ENCODE data around the gene PRSS53.

PRSS53 gene

DNA sequence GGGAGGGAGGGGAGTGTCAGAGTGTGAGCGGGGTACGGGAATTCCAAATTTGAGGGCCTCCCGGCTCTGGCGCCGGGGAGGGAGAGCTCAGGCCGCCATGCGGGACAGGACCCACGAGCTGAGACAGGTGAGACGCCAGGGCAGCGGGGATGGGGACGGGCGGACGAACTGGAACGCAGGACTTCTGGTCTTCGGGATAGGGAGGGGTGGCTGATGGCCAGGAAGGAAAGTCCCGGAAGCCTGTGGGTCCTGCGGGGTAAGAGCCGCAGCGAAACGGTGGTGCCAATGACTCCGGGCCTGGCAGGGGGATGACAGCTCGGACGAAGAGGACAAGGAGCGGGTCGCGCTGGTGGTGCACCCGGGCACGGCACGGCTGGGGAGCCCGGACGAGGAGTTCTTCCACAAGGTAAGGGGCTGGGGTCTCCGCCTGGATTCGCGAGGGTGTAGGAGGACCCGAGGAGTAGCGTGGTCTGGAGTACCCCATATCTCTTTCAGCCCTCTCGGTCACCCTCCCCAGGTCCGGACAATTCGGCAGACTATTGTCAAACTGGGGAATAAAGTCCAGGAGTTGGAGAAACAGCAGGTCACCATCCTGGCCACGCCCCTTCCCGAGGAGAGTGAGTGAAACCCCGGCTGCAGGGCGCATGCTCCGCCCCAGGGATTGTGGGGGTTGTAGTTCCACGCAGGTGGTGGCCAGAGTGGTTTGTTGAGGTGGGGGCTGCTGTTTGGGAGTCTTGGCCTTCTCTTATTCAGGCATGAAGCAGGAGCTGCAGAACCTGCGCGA, 54.8 kb downstream of the PRSS53 start:
- Histone ChIP-seq H3K4me2 (ENCODE audit: insufficient read depth, low read length) (peak overlapping the region; percentile 84), H3K27me3 (ENCODE audit: insufficient read depth, low read length, poor library complexity) (no peaks in the 10 kb centered on the region), H2AFZ (ENCODE audit: low read depth, low read length) (peak overlapping the region; percentile 89), H3K27ac (ENCODE audit: low read length) (peak overlapping the region; percentile 89), H3K9ac (ENCODE audit: low read depth, low read length) (peak overlapping the region; percentile 79), H4K20me1 (ENCODE audit: insufficient read depth, low read length) (no peaks in the 10 kb centered on the region), H3K36me3 (ENCODE audit: insufficient read depth, low read length) (peaks cover 18% of the 10 kb centered on the region), H3K4me3 (ENCODE audit: low read depth in 1 of 2, low read length in 2 of 2) (peak overlapping the region; percentile 78 to 83), H3K79me2 (ENCODE audit: insufficient read depth, low read length) (peaks cover 12% of the 10 kb centered on the region), H3K9me3 (ENCODE audit: insufficient read depth, low read length, severe bottlenecking) (no peaks in the 10 kb centered on the region), H3K4me1 (ENCODE audit: insufficient read depth, low read length) (peaks cover 23% of the 10 kb centered on the region)
- TF ChIP-seq, protein P1, sequence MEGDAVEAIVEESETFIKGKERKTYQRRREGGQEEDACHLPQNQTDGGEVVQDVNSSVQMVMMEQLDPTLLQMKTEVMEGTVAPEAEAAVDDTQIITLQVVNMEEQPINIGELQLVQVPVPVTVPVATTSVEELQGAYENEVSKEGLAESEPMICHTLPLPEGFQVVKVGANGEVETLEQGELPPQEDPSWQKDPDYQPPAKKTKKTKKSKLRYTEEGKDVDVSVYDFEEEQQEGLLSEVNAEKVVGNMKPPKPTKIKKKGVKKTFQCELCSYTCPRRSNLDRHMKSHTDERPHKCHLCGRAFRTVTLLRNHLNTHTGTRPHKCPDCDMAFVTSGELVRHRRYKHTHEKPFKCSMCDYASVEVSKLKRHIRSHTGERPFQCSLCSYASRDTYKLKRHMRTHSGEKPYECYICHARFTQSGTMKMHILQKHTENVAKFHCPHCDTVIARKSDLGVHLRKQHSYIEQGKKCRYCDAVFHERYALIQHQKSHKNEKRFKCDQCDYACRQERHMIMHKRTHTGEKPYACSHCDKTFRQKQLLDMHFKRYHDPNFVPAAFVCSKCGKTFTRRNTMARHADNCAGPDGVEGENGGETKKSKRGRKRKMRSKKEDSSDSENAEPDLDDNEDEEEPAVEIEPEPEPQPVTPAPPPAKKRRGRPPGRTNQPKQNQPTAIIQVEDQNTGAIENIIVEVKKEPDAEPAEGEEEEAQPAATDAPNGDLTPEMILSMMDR (IDR thresholded peaks at IDR 0.05; ENCODE audit: borderline replicate concordance, extremely low read depth, low read length, poor library complexity, severe bottlenecking): no peak
- TF ChIP-seq EZH2 (IDR thresholded peaks at IDR 0.05; ENCODE audit: borderline replicate concordance, low read depth, low read length, severe bottlenecking): no peak
- ATAC-seq (ENCODE audit: insufficient read depth, low read depth) (peak; percentile 73), DNase-seq (peak; percentile 86)
